BLaER1 treated with 17β-estradiol and CSF1 and Interleukin-3, amounts not matched to agents 10 nM and 100 nM (cell line): ENCODE measurements around the gene NLRC5.

Source experiments
- H3K27ac ChIP-seq, 11 experiments: shearing (Covaris generic); formaldehyde crosslinking; 2 replicates each; pipeline ENCODE4 v1.8.1; 2022
- H3K27me3 ChIP-seq, 11 experiments: shearing (Covaris generic); formaldehyde crosslinking; 2 replicates each; pipeline ENCODE4 v1.8.1; 2022
- H3K36me3 ChIP-seq, 11 experiments: shearing (Covaris generic); formaldehyde crosslinking; 2 replicates each; pipeline ENCODE4 v1.8.1; 2022
- H3K4me1 ChIP-seq, 10 experiments: shearing (Covaris generic); formaldehyde crosslinking; 2 replicates each; pipeline ENCODE4 v1.8.1; 2022
- H3K4me2 ChIP-seq, 11 experiments: shearing (Covaris generic); formaldehyde crosslinking; 2 replicates each; pipeline ENCODE4 v1.8.1; 2022
- H3K4me3 ChIP-seq, 10 experiments: shearing (Covaris generic); formaldehyde crosslinking; 2 replicates each; pipeline ENCODE4 v1.8.1; 2022
- H3K9ac ChIP-seq, 11 experiments: shearing (Covaris generic); formaldehyde crosslinking; 2 replicates each; pipeline ENCODE4 v1.8.1; 2022
- H3K9me3 ChIP-seq, 11 experiments: shearing (Covaris generic); formaldehyde crosslinking; replicated peaks in 1 of 11; 2 replicates each; pipeline ENCODE4 v1.8.1; 2022
- H4K20me1 ChIP-seq, 11 experiments: shearing (Covaris generic); formaldehyde crosslinking; 2 replicates each; pipeline ENCODE4 v1.8.1; 2022
- Cebpa-rat ChIP-seq, 11 experiments: shearing (Covaris generic); IDR thresholded peaks; 2 replicates each; pipeline ENCODE4 v1.8.1; 2022

Gene NLRC5

GRCh38 chr16:57084257-57084770 lies 95.0 kb downstream of the NLRC5 start:
- Histone ChIP-seq H3K9me3 (no peaks in the 10 kb centered on the region), H3K4me3 (no peak overlapping the region), H3K27ac (peak overlapping the region in 9 of 11 experiments; percentile 24 to 74 (median 67); a peak in 17 of 22 replicates), H4K20me1 (peaks cover 0 to 48% (median 44%) of the 10 kb centered on the region in 11 experiments; a peak in 13 of 22 replicates), H3K4me1 (peaks cover 9 to 39% (median 32%) of the 10 kb centered on the region in 10 experiments), H3K4me2 (peak overlapping the region; percentile 5 to 65 (median 51); a peak in 20 of 22 replicates), H3K9ac (peak overlapping the region in 9 of 11 experiments; percentile 23 to 60 (median 47); a peak in 15 of 22 replicates), H3K27me3 (no peaks in the 10 kb centered on the region), H3K36me3 (peaks cover 30 to 45% (median 40%) of the 10 kb centered on the region in 11 experiments)
- TF ChIP-seq Cebpa-rat (IDR thresholded peaks at IDR 0.05): no peak

DNA sequence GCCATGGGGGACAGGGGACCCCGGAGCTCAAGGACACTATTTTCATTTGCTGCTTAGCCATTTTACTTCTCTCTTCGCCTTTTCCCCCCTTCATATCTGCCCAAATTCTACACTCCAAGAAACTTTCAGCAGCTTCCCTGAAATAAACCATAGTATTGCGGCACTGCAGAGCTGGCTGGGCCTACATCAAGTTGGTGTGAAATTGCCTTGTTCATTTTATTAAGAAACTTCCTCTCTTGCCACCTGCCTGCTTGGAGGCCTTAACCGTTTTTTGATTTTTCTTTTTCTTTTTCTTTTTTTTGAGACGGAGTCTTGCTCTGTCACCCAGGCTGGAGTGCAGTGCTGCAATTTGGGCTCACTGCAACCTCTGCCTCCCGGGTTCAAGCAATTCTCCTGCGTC lies 95.6 kb downstream of the NLRC5 start:
- Histone ChIP-seq H3K4me1 (peaks cover 9 to 46% (median 38%) of the 10 kb centered on the region in 10 experiments), H3K4me2 (peak overlapping the region in 9 of 11 experiments; percentile 45 to 65 (median 51); a peak in 18 of 22 replicates), H3K36me3 (peaks cover 23 to 39% (median 34%) of the 10 kb centered on the region in 11 experiments), H3K27me3 (no peaks in the 10 kb centered on the region), H3K9ac (peak overlapping the region in 9 of 11 experiments; percentile 23 to 60 (median 47); a peak in 15 of 22 replicates), H4K20me1 (peaks cover 0 to 41% (median 37%) of the 10 kb centered on the region in 11 experiments; a peak in 13 of 22 replicates), H3K27ac (peak overlapping the region in 9 of 11 experiments; percentile 24 to 74 (median 67); a peak in 17 of 22 replicates), H3K4me3 (no peak overlapping the region), H3K9me3 (no peaks in the 10 kb centered on the region)
- peak in 2 of 11 experiments; percentile 53 to 60; a peak in 4 of 22 replicates for TF ChIP-seq Cebpa-rat (IDR thresholded peaks at IDR 0.05)

- no peaks in the 10 kb centered on the region for H3K27me3 ChIP-seq
- peaks cover 0 to 21% (median 20%) of the 10 kb centered on the region in 11 experiments; a peak in 13 of 22 replicates for H4K20me1 ChIP-seq
- H3K27ac ChIP-seq: peak overlapping the region in 1 of 11 experiments; percentile 33; a peak in 1 of 22 replicates
- TF ChIP-seq Cebpa-rat (IDR thresholded peaks at IDR 0.05): no peak
- no peak overlapping the region for H3K4me3 ChIP-seq
- H3K4me2 ChIP-seq: peak overlapping the region in 5 of 11 experiments; percentile 1 to 33 (median 16); a peak in 5 of 22 replicates
- H3K9me3 ChIP-seq: no peaks in the 10 kb centered on the region
- no peak overlapping the region for H3K9ac ChIP-seq
- peaks cover 16 to 64% (median 53%) of the 10 kb centered on the region in 10 experiments for H3K4me1 ChIP-seq
- H3K36me3 ChIP-seq: peaks cover 8 to 19% (median 14%) of the 10 kb centered on the region in 11 experiments; a peak in 20 of 22 replicates
Measured at GRCh38 chr16:57087003-57087402, 97.6 kb downstream of the NLRC5 start.

DNA sequence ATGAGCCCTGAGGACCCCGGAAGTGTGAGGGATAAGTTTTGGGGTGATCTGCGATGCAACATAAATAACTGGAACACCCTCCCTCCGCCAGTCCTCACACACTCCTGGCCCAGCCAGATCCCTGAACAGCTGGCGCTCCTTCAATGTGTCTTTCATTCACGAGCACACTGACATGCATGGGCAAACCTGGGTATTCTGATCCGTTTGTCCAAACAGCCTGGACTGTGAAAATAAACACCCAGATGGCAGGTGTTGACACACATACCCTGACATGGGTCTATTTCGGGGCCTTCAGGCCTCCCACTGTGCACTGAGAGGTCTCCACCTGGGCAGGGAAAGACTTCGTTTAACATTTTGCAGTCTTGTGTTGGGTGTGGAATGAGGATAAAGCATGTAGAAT lies 100.0 kb downstream of the NLRC5 start:
- H3K4me3 ChIP-seq: no peak overlapping the region
- peaks cover 27 to 65% (median 51%) of the 10 kb centered on the region in 10 experiments for H3K4me1 ChIP-seq

GRCh38 chr16:57091200-57091974 lies 102.0 kb downstream of the NLRC5 start:
- Histone ChIP-seq H3K27ac (peak overlapping the region in 10 of 11 experiments; percentile 84 to 89 (median 86); a peak in 18 of 22 replicates), H3K36me3 (peaks cover 0 to 14% (median 0%) of the 10 kb centered on the region in 11 experiments; a peak in 5 of 22 replicates), H3K9ac (peak overlapping the region; percentile 86 to 94 (median 91); a peak in 21 of 22 replicates), H3K4me2 (peak overlapping the region; percentile 88 to 100 (median 96)), H3K4me3 (peak overlapping the region; percentile 82 to 96 (median 90)), H3K4me1 (peaks cover 29 to 69% (median 55%) of the 10 kb centered on the region in 10 experiments), H3K9me3 (no peaks in the 10 kb centered on the region), H4K20me1 (peaks cover 0 to 33% (median 31%) of the 10 kb centered on the region in 11 experiments; a peak in 19 of 22 replicates), H3K27me3 (no peaks in the 10 kb centered on the region)
- no peak for TF ChIP-seq Cebpa-rat (IDR thresholded peaks at IDR 0.05)

More for the DNA sequence above, 100.0 kb downstream of the NLRC5 start:
- Histone ChIP-seq H3K9me3 (no peaks in the 10 kb centered on the region), H4K20me1 (peaks cover 0 to 14% (median 12%) of the 10 kb centered on the region in 11 experiments; a peak in 17 of 22 replicates), H3K36me3 (peaks cover 0 to 3% (median 0%) of the 10 kb centered on the region in 11 experiments; a peak in 1 of 22 replicates), H3K27ac (no peak overlapping the region), H3K27me3 (no peaks in the 10 kb centered on the region), H3K9ac (peak overlapping the region in 1 of 11 experiments; percentile 16; a peak in 1 of 22 replicates), H3K4me2 (peak overlapping the region in 8 of 11 experiments; percentile 24 to 77 (median 48); a peak in 13 of 22 replicates)
- TF ChIP-seq Cebpa-rat (IDR thresholded peaks at IDR 0.05): no peak

DNA sequence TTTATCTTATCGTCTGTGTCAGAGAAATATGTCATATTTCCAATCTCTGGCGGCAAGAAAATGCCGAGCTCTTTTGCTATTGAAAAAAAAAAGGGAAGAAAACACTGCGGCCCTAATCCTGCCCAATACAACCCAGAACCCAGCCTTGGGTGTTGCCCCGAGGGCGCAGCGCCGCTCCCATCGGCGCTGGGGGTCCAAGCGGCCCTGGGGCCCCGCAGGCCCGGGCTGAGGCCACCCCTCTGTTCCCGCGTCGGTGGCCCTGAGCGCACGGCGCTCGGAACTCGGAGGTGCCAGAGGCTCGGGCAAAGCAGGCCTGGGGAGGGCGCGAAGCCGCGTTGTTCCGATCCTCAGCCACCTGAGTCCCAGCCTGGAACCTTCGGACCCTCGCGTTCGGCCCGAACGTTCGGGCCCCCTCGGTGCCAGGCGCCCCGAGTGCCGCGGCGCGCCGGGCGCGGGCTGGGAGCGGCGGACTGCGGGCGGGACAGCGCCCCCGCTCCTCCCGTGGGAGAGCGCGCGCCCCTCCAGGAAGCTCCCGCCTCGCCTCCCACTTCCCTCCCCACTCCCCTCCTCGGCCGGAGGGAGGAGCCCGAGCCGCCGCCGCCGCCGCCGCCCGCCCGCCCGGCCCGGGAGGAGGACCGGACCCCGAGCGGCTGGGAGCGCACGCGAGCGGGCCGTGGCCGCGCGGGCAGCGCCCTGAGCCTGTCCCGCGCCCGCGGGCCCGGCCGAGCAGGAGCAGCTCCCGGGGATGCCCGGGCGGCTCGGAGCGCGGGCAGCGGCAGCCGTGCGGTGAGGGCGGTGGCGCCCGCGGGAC lies 102.8 kb downstream of the NLRC5 start, which contains the start of gene CPNE2:
TSS of gene CPNE2 (plus strand) at position 609 of the 811 bp plus-strand sequence. CDS start 18,160 bp downstream, outside the sequence.
- Histone ChIP-seq H3K9ac (peak within 1 kb of the TSS; percentile 86 to 94 (median 91)), H3K36me3 (peaks cover 0 to 22% (median 3%) of the 10 kb centered on the region in 11 experiments; a peak in 5 of 22 replicates), H3K9me3 (no peaks in the 10 kb centered on the region), H3K4me1 (peaks cover 31 to 69% (median 57%) of the 10 kb centered on the region in 10 experiments), H3K27ac (peak within 1 kb of the TSS; percentile 82 to 89 (median 86)), H3K4me2 (peak within 1 kb of the TSS; percentile 90 to 100 (median 96)), H4K20me1 (peaks cover 0 to 41% (median 38%) of the 10 kb centered on the region in 11 experiments; a peak in 19 of 22 replicates), H3K27me3 (no peaks in the 10 kb centered on the region), H3K4me3 (peak within 1 kb of the TSS; percentile 82 to 96 (median 90))
- no peak for TF ChIP-seq Cebpa-rat (IDR thresholded peaks at IDR 0.05)

- H3K4me1 ChIP-seq: peaks cover 38 to 74% (median 62%) of the 10 kb centered on the region in 10 experiments
- H3K27ac ChIP-seq: peak overlapping the region; percentile 82 to 89 (median 86)
Measured at GRCh38 chr16:57092786-57093411, 103.5 kb downstream of the NLRC5 start.

More at GRCh38 chr16:57092786-57093411, 103.5 kb downstream of the NLRC5 start:
- Histone ChIP-seq H3K9me3 (no peaks in the 10 kb centered on the region), H3K4me2 (peak overlapping the region; percentile 90 to 100 (median 96)), H3K36me3 (peaks cover 0 to 22% (median 6%) of the 10 kb centered on the region in 11 experiments; a peak in 5 of 22 replicates), H3K4me3 (peak overlapping the region; percentile 82 to 96 (median 90)), H3K9ac (peak overlapping the region; percentile 86 to 94 (median 91)), H3K27me3 (no peaks in the 10 kb centered on the region), H4K20me1 (peaks cover 0 to 49% (median 44%) of the 10 kb centered on the region in 11 experiments; a peak in 20 of 22 replicates)
- TF ChIP-seq Cebpa-rat (IDR thresholded peaks at IDR 0.05): no peak
